GM10266 (cell line): ENCODE data around the gene GNG7.
"Not testable (repeated sequence)": the region's sequence is repeated elsewhere in the genome, so short reads cannot be mapped to it uniquely, and the experiment has no call there.

Source experiments
- DNase-seq: peaks from one replicate; pipeline ENCODE4 v3.0.0; 2012; ENCODE audit errors: extremely low spot score
- TF ChIP-seq, protein P1 (sequence below): IDR thresholded peaks from 2 replicates; pipeline ENCODE4 v1.5.1; 2012; ENCODE audit warnings: mild to moderate bottlenecking, low read depth; ENCODE audit not compliant: control insufficient read depth, insufficient read depth; ENCODE audit errors: missing control alignments

GNG7 gene

DNA sequence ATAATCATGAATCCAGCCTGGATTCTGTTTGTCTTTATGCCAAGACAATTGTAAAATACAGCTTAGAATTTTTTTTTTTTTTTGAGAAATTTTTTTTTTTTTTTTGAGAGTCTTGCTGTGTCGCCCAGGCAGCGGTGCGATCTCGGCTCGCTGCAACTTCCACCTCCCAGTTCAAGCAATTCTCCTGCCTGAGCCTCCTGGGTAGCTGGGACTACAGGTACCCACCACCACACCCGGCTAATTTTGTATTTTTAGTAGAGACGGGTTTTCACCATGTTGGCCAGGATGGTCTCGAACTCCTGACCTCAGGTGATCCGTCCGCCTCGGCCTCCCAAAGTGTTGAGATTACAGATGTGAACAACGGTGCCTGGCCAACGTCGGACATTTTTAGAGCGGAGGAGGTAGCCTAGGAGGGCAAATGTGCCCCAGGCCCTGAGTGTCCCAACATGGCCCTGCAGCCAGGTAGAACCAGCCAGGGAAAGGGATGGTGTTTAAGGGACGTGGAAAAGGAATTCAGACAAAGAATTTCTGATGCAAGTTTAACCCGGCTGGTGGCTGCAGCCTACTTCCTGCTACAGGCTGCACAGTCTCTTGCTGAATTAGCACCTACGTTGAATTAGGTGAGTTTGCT is 89.8 kb downstream of the GNG7 start:
- TF ChIP-seq, protein P1, sequence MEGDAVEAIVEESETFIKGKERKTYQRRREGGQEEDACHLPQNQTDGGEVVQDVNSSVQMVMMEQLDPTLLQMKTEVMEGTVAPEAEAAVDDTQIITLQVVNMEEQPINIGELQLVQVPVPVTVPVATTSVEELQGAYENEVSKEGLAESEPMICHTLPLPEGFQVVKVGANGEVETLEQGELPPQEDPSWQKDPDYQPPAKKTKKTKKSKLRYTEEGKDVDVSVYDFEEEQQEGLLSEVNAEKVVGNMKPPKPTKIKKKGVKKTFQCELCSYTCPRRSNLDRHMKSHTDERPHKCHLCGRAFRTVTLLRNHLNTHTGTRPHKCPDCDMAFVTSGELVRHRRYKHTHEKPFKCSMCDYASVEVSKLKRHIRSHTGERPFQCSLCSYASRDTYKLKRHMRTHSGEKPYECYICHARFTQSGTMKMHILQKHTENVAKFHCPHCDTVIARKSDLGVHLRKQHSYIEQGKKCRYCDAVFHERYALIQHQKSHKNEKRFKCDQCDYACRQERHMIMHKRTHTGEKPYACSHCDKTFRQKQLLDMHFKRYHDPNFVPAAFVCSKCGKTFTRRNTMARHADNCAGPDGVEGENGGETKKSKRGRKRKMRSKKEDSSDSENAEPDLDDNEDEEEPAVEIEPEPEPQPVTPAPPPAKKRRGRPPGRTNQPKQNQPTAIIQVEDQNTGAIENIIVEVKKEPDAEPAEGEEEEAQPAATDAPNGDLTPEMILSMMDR, result no peak
- DNase-seq, result no peak

DNA sequence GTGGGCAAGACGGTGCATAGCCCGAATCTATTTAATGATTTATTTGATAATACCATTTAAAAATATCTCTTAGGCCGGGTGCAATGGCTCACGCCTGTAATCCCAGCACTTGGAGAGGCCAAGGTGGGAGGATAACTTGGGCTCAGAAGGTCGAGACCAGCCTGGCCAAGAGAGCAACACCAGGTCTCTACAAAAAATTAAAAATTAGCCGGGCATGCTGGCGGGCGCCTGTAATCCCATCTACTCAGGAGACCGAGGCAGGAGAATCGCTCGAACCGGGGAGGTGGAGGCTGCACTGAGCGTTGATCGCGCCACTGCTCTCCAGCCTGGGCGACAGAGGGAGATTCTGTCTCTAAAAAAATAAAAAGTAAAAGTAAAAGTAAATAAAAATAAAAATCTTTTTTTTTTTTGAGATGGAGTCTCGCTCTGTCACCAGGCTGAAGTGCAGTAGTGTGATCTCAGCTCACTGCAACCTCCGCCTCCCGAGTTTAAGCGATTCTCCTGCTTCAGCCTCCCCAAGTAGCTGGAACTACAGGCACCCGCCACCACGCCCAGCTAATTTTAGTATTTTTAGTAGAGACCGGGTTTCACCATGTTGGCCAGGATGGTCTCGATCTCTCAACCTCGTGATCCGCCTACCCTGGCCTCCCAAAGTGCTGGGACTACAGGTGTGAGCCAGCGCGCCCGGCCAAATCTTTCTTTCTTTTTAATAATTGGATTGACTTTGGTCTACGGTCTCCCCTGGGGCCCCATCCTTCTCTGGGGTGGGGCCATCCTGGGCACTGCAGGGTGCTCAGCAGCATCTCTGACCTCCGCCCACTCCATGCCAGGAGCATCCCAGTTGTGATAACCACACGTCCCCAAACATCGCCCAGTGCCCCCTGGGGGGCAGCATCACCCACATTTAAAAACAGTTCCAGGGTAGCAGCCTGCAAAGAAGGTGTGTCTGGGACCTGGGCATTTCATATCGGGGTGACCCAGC is 90.7 kb downstream of the GNG7 start:
- no peak for DNase-seq
- TF ChIP-seq, protein P1, result peak; percentile 25

DNA sequence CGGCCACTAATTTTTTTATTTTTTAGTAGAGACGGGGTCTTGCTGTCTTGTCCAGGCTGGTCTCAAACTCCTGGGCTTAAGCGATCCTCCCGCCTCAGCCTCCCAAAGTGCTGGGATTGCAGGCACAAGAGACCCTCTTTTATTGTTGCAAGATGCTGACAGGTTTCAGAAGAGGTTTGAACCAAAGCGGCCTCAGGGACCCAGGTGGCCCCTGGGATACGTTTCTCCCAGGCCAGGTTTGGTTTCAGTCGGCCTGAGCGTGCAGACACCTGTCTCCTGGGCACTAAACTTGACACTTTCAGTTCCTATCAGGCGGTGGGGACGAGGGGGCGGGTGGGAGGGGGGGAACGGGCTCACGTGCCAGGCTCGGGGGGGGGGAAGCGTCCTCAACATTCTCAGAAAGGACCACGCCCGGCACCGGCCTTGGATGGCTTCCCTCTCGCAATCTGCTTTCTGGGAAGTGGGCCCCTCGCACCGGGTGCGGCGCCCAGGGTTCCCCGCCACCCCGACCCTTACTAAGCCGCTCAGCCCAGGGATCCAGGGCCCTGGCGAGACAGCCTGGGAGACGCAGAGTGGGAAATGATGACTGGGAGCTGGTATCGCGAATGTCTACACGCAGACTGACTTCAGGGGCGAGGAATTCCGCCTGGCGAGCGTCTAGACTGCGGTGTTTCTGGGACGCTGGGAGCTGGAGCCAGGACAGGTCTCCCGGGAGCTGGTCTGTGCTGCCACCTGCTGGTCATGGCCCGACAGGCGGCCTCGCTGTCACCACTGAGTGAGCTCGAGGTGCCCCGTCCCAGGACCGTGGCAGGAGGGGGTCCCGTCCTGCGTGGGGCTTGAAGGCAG is 91.6 kb downstream of the GNG7 start:
- TF ChIP-seq, protein P1, result peak; percentile 98
- no peak for DNase-seq

DNA sequence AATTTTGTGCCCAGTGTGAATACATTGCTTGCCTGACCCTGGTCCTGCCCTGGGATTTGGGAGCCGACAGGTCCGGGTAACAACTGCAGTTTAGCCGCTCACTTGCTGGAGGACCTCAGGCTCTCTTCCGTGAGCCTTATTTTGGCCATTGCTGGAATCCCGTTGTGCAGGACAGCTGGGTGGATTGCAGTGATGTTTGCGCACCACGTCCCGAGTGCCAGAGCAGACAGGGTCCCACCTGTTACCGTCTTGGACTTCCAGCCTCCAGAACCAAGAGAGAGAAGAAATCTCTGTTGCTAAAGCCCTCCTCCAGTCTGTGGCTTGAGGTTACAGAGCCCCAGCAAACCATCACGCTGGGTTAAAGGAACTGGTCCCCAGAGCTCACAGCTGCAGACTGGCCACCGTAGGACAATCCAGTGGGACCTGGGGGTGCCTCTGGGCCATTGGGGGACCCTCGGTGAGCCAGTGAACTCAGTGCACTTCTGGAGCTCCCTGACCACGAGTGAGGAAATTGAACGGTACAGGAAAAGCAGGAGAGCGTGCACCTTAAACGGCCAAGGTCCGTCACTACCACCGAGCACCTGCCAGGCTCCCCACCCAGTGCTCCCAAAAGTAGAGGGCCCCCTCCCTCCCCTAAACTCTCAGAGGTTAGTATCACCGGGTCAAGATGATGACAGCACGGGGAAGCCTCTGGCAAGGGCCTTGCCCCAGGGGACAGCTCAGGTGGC is 92.9 kb downstream of the GNG7 start:
- no peak for DNase-seq

DNA sequence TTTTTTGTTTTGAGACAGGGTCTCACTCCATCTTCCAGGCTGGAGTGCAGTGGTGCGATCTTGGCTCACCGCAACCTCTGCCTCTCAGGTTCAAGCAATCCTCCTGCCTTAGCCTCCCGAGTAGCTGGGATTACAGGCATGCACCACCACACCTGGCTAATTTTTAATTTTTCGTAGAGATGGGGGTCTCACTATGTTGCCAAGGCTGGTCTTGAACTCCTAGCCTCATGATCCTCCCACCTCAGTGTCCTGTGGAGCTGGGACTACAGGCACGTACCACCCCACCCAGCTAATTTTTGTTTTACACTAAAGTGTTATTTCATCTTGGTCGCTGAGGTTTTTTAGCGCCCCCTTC is 93.5 kb downstream of the GNG7 start:
- DNase-seq, result not testable (repeated sequence)

More for the DNA sequence above, 92.9 kb downstream of the GNG7 start:
- TF ChIP-seq, protein P1, result peak; percentile 19

DNA sequence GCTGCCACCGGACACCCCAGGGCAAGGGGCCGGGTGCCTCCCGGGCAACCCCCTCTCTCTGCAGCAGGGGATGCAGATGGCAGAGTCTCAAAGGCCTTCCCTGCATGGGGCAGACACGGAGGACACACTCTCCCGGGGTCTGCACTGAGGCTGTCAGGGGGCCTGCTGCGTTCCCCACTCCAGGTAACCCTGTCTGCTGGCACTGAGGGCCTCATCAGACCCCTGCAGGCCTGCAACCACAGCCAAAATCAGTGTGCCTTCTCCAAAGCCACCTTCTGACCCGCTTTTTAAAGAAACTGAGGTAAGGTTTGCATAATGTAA is 93.9 kb downstream of the GNG7 start:
- TF ChIP-seq, protein P1, result no peak
- no peak for DNase-seq

DNA sequence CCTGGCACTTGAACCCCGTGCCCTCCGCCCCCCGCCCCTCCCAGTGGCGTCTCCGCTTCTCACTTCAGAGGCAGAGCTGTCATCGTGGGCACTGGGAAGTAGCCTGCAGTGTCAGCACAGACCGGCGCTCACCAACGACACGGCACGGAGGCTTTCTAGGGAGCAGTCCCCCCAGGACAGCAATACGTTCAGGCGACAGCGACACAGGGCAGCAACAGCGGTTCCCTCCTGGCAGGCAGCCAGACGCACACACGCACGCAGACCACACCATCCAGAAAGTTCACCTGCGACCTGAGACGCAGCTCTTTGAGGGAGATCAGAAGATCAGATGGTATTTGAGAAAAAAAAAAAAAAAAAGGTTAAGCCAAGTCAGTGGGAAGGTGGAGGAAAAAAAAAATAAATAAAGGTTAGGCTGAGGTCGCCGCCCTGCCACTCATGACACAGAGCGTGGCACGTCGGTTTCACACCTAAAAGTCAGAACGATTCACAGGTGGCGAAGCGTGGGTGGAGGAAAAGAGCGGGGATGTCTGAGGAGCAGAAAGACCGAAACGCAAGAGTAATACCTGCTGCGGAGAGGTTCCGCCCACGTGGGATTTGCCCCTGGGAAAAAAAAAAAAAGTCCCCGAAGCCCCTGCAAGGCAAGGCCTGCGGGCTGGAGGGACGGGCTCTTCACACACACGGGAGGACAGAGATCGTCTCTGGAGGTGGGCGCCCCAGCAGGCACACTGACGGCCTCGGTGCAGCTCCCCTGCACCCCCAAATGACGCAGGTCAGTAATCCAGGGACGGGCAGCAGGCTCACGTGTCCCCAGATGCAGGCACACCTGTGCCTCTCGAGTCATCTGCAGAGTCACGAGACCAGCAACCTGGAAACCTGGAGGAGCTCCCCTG is 94.5 kb downstream of the GNG7 start:
- TF ChIP-seq, protein P1, result no peak
- no peak for DNase-seq

DNA sequence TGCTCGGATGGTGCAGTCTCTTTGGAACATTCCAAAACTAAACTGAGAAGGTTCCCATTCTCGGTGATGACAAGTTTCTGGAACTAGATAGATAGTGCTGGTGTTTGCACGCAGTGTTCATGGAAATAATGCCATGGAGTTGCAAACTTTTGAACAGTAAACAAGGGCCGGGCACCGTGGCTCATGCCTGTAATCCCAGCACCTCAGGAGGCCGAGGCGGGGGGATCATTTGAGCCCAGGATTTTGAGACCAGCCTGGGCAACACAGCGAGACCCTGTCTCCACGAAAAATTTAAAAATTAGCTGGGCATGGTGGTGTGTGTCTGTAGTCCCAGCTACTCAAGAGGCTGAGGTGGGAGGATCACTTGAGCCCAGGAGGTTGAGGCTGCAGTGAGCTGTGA is 95.7 kb downstream of the GNG7 start:
- DNase-seq, result not testable (repeated sequence)

DNA sequence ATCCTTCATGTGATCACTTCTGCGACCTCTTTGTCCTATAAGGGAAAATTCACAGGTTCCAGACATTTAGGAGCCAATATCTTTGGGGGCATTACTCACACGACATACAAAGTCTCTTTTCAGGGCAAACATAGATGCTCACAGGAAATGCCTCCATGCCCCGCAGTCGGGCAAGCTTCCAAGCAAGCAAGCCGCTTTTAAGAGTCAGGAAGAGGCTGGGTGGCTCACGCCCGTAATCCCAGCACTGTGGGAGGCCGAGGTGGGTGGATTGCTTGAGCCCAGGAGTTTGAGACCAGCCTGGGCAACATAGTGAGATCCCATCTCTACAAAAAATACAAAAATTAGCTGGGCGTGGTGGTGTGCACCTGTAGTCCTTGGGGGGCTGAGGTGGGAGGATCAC is 96.6 kb downstream of the GNG7 start:
- DNase-seq, result not testable (repeated sequence)
